ENCODE measurements around the gene MSI2. TPM values are rescaled to one million over a fixed set of nuclear protein-coding genes. Genes with fewer than 3 reads are reported as not detected.

Gene MSI2
- polyA plus RNA-seq, 3 donors = 82.8 to 94.6 (median 84.0) TPM

GRCh38 chr17:57467801-57468200 is 211.5 kb downstream of the MSI2 start:
- DNase-seq (ENCODE audit: low read depth in 3 of 3, low spot score in 2 of 3) = no peak

DNA sequence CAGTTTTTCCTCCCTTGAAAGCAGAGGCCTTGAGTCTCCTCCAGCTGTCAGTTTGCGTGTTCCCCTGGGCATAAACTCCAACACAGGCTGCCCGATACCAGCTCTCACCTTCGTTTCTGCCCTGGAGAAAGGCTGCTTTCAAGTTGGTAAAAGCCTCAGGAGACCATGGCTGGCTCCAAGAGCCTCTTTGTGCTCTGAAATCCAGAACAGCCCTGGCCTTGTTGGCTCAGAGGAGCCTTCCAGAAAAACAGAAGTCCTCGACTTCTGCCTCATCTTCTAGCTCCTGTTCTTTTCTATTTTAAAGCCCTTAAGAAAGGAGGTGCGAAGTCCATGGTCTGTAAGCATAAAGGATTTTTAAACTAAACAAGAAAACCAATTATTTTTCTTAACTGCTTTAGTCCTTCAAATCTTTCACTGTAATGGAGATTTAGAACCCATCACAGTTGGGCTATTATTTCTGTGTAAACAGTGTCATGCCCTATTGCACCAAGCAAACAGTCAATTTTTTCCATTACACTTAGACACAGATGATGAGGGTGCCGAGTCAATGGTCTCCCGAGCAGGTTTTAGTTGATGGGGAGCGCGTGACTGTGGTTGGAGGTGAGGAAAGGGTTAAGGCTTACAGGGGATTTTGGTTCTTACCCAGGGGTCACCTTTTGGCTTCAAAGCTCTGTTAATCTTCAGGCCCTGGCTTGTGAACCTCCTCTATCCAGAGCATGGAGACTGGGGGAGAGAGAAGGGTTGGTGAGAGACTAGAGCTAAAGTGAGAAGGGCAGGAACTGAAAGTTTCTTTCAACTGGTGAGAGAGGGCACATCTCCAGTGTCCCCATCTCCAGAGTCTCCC is 212.8 kb downstream of the MSI2 start:
- DNase-seq (ENCODE audit: low read depth in 3 of 3, low spot score in 2 of 3) = no peak

- no peak for DNase-seq (ENCODE audit: low read depth in 3 of 3, low spot score in 2 of 3)
Measured at GRCh38 chr17:57470906-57471305, 214.6 kb downstream of the MSI2 start.

DNA sequence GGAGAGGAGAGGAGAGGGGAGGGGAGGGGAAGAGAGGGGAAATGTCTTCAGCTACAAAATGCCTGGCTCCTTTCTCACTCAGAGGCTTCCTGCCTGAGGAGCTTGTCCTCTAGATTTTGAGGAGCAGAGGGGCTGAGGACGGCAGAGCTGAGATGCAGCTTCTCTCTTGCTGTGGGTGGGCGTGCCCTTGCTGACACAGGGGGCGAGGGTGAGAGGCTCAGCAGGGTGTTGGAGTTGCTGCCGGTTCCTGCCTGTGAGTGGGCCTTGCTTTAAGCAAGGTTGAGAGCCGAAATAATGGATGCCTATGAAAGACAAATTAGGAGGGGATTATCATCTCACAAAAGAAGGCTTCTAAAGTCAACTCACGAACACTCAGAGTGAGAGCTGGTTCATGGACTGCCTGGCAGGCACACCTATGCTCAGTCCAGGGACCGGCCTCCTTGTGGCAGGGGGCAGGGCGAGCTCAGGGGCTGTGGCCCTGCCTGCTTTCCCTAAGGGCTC is 215.6 kb downstream of the MSI2 start:
- DNase-seq (ENCODE audit: low read depth in 3 of 3, low spot score in 2 of 3) = no peak

- DNase-seq (ENCODE audit: low read depth in 3 of 3, low spot score in 2 of 3) = no peak
Measured at GRCh38 chr17:57475796-57476195, 219.5 kb downstream of the MSI2 start.

DNA sequence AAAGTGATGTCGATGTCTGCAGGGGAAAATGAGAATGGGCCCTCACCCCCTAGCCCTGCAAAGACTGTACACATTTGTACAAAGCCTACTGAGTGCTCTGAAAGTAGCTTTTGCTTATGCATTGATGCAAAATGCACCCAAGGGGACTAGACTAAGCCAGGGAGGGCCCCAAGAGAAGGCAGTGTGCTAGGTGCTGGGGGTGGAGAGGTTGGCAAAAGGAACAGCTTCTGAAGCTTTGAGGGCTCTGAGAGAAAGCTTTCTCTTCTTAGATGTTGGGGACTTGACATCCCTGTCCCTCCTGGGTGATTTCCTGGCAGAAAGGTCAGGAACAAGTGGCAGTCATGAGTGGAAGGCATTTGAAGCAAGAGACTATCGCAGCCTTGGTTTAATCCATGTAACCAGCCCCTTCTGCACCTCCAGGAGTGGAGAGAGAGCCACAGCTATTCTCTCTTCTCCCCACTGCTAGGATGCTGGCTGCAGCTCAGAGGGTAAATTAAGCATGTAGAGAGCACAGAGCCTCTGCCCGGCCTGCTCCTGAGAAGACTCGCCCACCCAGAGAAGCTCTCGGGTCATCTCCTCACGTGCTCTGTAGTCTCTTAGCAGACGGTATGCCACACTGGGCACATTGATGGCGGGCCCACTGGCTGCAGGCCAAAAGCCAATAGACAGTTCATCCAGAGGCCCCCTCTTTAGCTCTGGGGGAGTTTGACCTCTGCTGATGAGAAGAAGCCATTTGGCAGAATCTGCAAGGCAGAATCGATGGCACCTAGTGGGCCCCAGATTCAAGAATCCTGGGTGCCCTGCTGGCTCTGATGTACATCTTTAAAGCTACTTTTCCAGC is 221.4 kb downstream of the MSI2 start:
- no peak for DNase-seq (ENCODE audit: low read depth in 3 of 3, low spot score in 2 of 3)

DNA sequence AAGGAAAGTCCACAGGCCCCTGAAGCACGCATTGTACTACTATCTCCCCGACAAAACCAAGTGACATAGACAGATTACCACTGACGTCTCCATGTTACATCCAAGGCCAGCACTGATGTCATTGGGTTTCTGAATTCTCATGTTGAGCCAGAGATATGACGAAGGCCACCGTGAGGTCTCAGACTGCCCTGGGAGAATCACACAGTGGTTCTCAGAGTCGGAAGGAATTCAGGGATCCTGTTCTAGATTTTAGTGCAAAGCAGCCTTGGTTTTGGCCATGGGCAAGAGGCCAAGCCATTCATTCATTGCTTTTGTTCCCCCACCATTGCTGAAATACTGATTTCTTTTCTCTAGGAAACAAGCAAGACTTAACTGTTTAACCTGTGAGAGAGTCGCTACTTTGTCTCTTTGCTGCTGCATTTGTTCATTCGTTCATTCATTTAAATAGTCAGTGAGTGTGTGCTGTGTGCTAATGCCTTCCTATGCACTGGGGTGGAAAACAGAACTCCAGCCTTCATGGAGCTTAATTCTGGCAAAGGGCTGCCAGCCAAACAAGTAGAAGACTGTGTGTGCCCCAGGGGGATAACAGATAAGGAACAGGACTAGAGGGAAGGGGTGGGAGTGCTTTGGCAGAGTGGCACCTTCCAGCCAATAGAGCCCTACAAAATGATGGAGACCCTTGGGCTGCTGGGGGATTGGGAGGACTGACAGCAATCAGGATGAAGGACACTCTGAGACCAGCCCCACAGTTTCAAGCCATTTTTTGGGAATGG is 222.3 kb downstream of the MSI2 start:
- DNase-seq (ENCODE audit: low read depth in 3 of 3, low spot score in 2 of 3) = no peak

- no peak for DNase-seq (ENCODE audit: low read depth in 3 of 3, low spot score in 2 of 3)
Measured at GRCh38 chr17:57480438-57481196, 224.3 kb downstream of the MSI2 start.

GRCh38 chr17:57481910-57482391 is 225.6 kb downstream of the MSI2 start:
- no peak for DNase-seq (ENCODE audit: low read depth in 3 of 3, low spot score in 2 of 3)

DNA sequence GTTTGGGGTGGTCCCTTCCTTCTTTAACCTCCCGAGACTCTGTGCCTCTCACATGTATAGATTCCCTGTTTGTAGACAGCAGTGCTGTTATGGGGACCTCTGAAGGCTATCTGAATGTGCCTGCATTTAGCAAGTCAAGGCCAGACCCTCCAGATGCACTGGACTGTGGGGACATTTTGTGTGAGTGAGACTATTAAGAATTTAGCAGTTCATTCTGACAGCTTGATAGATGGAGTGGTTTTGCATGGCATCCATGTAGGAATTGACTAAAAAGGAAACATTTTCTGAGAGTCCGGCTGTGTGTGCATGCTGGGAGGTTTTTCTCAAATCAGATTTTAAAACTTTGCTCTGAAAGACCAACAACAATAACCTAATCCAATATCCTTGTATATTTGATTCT is 226.3 kb downstream of the MSI2 start:
- DNase-seq (ENCODE audit: low read depth in 3 of 3, low spot score in 2 of 3) = no peak

DNA sequence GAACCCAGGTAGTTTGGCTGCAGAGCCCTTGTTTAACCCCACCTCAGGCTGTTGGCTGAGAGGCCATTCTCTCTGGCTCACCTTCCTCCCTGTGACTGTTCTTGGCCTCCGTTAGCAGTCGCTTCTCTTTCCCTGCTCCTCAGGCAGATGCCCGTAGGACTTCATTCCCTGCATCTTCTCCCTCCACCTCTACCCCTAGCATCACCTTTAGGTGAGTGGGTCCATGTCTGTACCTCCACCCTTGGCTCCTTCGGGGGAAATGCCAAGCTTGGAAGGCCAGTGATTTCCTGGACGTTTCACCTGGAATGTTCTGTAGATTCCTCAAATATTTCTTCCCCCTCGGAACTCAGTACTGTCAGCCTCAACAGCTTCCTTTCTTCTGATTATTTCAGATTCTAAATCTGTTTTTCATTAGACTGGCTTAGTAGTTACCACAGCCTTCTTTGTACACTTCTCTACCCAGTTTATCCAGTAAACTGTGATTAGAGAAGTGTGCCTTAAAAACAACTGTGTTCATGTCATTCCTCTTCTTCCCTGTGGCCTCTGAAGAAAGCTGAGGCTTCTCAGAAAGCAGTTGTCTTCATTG is 227.9 kb downstream of the MSI2 start:
- DNase-seq (ENCODE audit: low read depth in 3 of 3, low spot score in 2 of 3) = no peak

- DNase-seq (ENCODE audit: low read depth in 3 of 3, low spot score in 2 of 3) = no peak
Measured at GRCh38 chr17:57484826-57485565, 228.7 kb downstream of the MSI2 start.

GRCh38 chr17:57485566-57485865 is 229.2 kb downstream of the MSI2 start:
- no peak for DNase-seq (ENCODE audit: low read depth in 3 of 3, low spot score in 2 of 3)

GRCh38 chr17:57485916-57486881 is 229.9 kb downstream of the MSI2 start:
- no peak for DNase-seq (ENCODE audit: low read depth in 3 of 3, low spot score in 2 of 3)

DNA sequence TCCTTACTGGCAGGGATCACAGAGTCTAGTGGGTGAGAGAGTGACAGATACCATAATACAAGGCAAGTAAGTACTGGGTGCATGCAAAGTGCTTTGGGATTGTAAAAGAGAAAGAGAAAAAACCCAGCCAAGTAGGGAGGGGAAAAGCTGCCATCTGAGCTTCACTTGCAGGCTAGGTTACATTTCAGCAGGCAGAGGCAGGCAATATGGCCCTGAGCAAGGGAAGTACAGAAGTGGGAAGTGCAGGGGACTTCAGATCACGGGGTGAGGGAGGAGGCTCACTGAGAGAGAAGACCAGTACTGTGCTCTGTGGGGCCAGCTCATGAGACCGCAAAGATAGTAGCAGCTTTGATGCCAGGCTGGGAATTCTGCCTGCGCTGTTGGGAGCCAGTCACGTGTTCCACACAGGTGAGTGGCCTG is 230.6 kb downstream of the MSI2 start:
- DNase-seq (ENCODE audit: low read depth in 3 of 3, low spot score in 2 of 3) = no peak

GRCh38 chr17:57487573-57487972 is 231.2 kb downstream of the MSI2 start:
- DNase-seq (ENCODE audit: low read depth in 3 of 3, low spot score in 2 of 3) = no peak

DNA sequence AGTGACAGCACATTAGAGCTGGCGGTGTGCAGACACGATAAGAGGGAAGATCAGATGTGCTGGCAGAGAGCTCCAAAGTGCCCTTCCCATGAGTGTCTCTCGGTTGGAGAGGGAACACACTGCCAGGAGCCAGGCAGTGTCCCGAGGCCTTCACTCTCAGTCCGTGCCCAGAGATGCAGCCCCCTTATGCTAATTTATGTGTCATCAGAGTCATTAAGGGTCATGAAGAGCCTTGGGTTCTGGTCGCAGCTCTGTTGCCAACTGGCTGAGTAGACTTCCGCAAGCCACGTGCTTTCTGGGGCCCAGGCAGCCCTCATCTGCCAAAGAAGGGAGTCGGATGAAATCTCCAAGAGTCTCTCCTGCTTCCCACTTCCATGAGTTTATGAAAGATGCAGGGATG is 232.5 kb downstream of the MSI2 start:
- DNase-seq (ENCODE audit: low read depth in 3 of 3, low spot score in 2 of 3) = no peak

DNA sequence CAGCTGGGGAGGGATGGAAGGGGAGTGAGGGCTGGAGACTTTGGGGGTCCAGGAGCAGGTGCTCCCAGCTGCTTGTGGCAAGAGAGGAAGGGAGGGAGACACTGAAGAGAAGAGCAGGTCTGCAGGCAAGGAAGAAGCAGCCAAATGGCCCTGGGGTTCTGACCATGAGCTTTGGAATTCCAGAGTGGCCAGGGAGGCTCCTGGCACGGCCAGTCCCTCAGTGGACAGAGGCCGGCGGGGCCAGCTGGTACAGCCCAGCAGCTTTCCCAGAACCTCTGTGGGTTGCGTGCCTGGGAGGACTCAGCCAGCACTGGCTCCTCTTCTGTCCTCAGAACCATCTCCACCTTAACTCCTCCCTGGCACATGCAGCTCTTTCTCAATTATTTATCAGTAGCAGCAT is 233.0 kb downstream of the MSI2 start:
- no peak for DNase-seq (ENCODE audit: low read depth in 3 of 3, low spot score in 2 of 3)
